Spleen (tissue), 11 donors: Measurements from ENCODE around the gene FUCA1. TPM values are rescaled to one million over a fixed set of nuclear protein-coding genes. Genes with fewer than 3 reads are reported as not detected.
"Not testable (repeated sequence)": the region's sequence is repeated elsewhere in the genome, so short reads cannot be mapped to it uniquely, and the experiment has no call there.

Source experiments
- DNase-seq: peaks from one replicate; pipeline ENCODE4 v3.0.0-alpha.2; 2020
- H3K27ac ChIP-seq, 8 donors: fragments of 200-600 bp; sonication (generic) in 7 of 8; 1 replicate in 4 of 8; 2 replicates in 4 of 8; pipeline versions ENCODE4 v1.5.0 to v1.8.0; 2016 to 2021; ENCODE audit warnings: inconsistent platforms in 4 of 8, mild to moderate bottlenecking in 4 of 8, moderate library complexity in 1 of 8
- H3K27me3 ChIP-seq, 7 donors: fragments of 200-600 bp; sonication (generic) in 6 of 7; replicated peaks in 1 of 7; 1 replicate in 4 of 7; 2 replicates in 3 of 7; pipeline versions ENCODE4 v1.5.0 to v1.8.0; 2016 to 2021; ENCODE audit warnings: inconsistent platforms in 3 of 7, mild to moderate bottlenecking in 1 of 7
- H3K36me3 ChIP-seq, 6 donors: fragments of 200-600 bp; sonication (generic) in 5 of 6; 1 replicate in 4 of 6; 2 replicates in 2 of 6; pipeline versions ENCODE4 v1.5.0 to v1.8.0; 2016 to 2021; ENCODE audit warnings: inconsistent platforms in 2 of 6
- H3K4me1 ChIP-seq, 6 donors: fragments of 200-600 bp; sonication (generic) in 5 of 6; 1 replicate in 3 of 6; 2 replicates in 3 of 6; pipeline versions ENCODE4 v1.5.0 to v1.8.0; 2016 to 2021; ENCODE audit warnings: inconsistent platforms in 3 of 6
- H3K4me3 ChIP-seq, 8 donors: fragments of 200-600 bp; sonication (generic) in 7 of 8; 1 replicate in 4 of 8; 2 replicates in 4 of 8; pipeline versions ENCODE4 v1.5.0 to v1.8.0; 2016 to 2021; ENCODE audit warnings: inconsistent platforms in 4 of 8, mild to moderate bottlenecking in 4 of 8, moderate library complexity in 2 of 8
- H3K9me3 ChIP-seq, 8 donors: fragments of 200-600 bp; sonication (generic) in 7 of 8; 1 replicate in 4 of 8; 2 replicates in 4 of 8; pipeline versions ENCODE4 v1.5.0 to v1.8.0; 2016 to 2021; ENCODE audit warnings: inconsistent platforms in 4 of 8
- CTCF ChIP-seq, 11 experiments: fragments of 200-600 bp in 7 of 11; fragments of 450-650 bp in 4 of 11; sonication (generic) in 4 of 11; IDR thresholded peaks in 8 of 11; conservative IDR thresholded peaks in 3 of 11; 1 replicate in 7 of 11; 2 replicates in 4 of 11; pipeline versions ENCODE4 v1.4.0 to v1.8.0; 2016 to 2021; ENCODE audit warnings: antibody characterized with exemption in 11 of 11, inconsistent platforms in 4 of 11, mild to moderate bottlenecking in 1 of 11
- POLR2A ChIP-seq, 3 donors: fragments of 450-650 bp; IDR thresholded peaks; one replicate each; pipeline ENCODE4 v1.5.1; 2017; ENCODE audit warnings: antibody characterized with exemption in 3 of 3, mild to moderate bottlenecking in 1 of 3
- POLR2AphosphoS5 ChIP-seq, 3 donors: sonication (generic); formaldehyde crosslinking; IDR thresholded peaks; one replicate each; pipeline ENCODE4 v1.5.1; 2017; ENCODE audit warnings: antibody characterized with exemption in 3 of 3
- WGBS, 5 donors: extraction: QIAGEN DNeasy Blood & Tissue Kit in 3 of 5; methylation state at CpG; one replicate each; pipeline versions ENCODE4 v1.1.5 to v1.1.7; 2013 to 2018; 5-methylcytosine and 5-hydroxymethylcytosine counted together
- intact Hi-C: fragments of 100-400 bp; cut with DNase I; formaldehyde crosslinking; loops from one replicate; pipeline ENCODE4 v1.15.0; 2023; ENCODE audit warnings: low total_unique reads
- polyA plus RNA-seq, 3 donors: library from polyadenylated mRNA; stranded (reverse); fragments of 200-250 nt; gene quantifications; one replicate each; pipeline ENCODE4 v1.2.1, GENCODE V29; 2013
- total RNA-seq, 7 donors: library from RNA; depleted of rRNA in 3 of 7; stranded (reverse); fragments of >200 nt in 3 of 7; fragmentation: NEBNext Ultra II Directional in 4 of 7; extraction: Animal tissue kit (Norgen Biotek cat#: 25700) in 4 of 7; gene quantifications; one replicate each; pipeline versions ENCODE4 v1.1.0 to v1.2.1, GENCODE V29; 2016 to 2021
- donor health status: healthy with polysubstance abuse.
- donor health status: DM: no; HTN: no; CAD: no; lungs with moderate emphysema.
- donor health status: DM: no; HTN: no; CAD: no.
- donor health status: Bipolar disorder and iron deficiency.
- donor health status: healthy.
- donor health status: DM: no; HTN: no; CAD: no.
- donor health status: DM: yes; HTN: yes; CAD: no.

The FUCA1 gene
- total and polyA plus RNA-seq, 10 donors, result 36.3 to 106 (median 66.2) TPM

GRCh38 chr1:23854568-23854967 lies 13.5 kb downstream of the FUCA1 start:
- WGBS, 5 donors, result 35 to 55% (median 46%) methylated on average over 2 of the region's 2 CpGs

DNA sequence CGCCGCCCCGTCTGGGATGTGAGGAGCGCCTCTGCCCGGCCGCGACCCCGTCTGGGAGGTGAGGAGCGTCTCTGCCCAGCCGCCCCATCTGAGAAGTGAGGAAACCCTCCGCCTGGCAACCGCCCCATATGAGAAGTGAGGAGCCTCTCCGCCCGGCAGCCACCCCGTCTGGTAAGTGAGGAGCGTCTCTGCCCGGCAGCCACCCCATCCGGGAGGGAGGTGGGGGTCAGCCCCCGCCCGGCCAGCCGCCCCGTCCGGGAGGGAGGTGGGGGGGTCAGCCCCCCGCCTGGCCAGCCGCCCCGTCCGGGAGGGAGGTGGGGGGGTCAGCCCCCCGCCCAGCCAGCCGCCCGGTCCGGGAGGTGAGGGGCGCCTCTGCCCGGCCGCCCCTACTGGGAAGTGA lies 15.0 kb downstream of the FUCA1 start:
- intact Hi-C loops, DNase-seq, H3K4me1 ChIP-seq, H3K9me3 ChIP-seq, H3K4me3 ChIP-seq, H3K27me3 ChIP-seq, H3K27ac ChIP-seq: not testable (repeated sequence)
- 95 to 100% (median 100%) methylated on average over 2 to 24 of the region's 34 CpGs for WGBS, 5 donors
- peaks cover 0 to 75% (median 20%) of the 10 kb centered on the region in 6 donors for H3K36me3 ChIP-seq

More at GRCh38 chr1:23854568-23854967, 13.5 kb downstream of the FUCA1 start:
- H3K36me3 ChIP-seq, result peaks cover 0 to 76% (median 31%) of the 10 kb centered on the region in 6 donors
- H3K4me1 ChIP-seq, result peaks cover 0 to 4% (median 0%) of the 10 kb centered on the region in 6 donors
- H3K27me3 ChIP-seq, result no peaks in the 10 kb centered on the region
- TF ChIP-seq CTCF (IDR thresholded peaks at IDR 0.05 in 8 of 11, conservative IDR thresholded peaks at IDR 0.05 in 3 of 11) (peak in 1 of 11 experiments; percentile 15), POLR2A (IDR thresholded peaks at IDR 0.05) (no peak)
- H3K9me3 ChIP-seq, result no peaks in the 10 kb centered on the region
- H3K27ac ChIP-seq, result no peak overlapping the region
- intact Hi-C loops, result no loop called here
- no peak for DNase-seq
- H3K4me3 ChIP-seq, result no peak overlapping the region

GRCh38 chr1:23851406-23851805 lies 16.7 kb downstream of the FUCA1 start:
- H3K4me3 ChIP-seq, intact Hi-C loops, H3K27me3 ChIP-seq, H3K4me1 ChIP-seq, DNase-seq, H3K27ac ChIP-seq: not testable (repeated sequence)
- Histone ChIP-seq H3K36me3 (peaks cover 0 to 75% (median 25%) of the 10 kb centered on the region in 6 donors), H3K9me3 (peaks cover 0 to 10% (median 8%) of the 10 kb centered on the region in 8 donors)

DNA sequence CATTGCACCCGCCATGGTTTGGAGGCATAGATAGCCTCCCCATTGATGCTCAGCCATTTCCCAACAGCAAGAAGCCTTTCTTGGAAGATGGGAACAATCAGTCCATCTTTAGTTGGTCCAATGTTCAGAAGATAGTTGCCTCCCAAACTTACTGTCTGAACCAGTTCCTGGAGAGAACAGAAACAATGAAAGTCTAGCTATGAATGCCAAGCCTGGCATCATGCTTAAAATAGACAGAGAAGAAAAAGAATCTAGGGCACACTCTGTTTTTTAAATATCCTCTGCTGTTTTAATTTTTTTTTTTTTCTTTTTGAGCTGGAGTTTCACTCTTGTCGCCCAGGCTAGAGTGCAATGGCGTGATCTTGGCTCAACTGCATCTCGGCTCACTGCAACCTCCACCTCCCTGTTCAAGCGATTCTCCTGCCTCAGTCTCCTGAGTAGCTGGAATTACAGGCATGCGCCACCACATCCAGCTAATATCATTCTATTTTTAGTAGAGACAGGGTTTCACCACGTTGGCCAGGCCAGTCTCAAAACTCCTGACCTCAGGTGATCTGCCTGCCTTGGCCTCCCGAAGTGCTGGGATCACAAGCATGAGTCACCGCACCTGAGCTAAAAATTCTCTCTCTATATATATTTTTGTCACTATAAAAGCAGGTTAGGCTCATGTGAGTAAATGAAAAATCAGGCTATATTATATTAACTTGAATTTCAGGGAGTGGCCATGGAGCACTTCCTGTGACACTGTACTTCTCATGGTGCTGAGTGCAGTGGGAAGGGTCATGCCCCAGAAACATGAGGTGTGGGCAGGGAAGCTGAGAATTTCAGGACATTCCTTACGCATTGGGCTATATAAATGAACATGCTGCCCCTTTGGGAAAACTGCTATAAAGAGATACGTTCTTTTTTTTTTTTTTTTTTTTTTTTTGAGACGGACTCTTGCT lies 19.1 kb downstream of the FUCA1 start:
- no peaks in the 10 kb centered on the region for H3K4me1 ChIP-seq
- no peak overlapping the region for H3K4me3 ChIP-seq
- H3K27ac ChIP-seq, result no peak overlapping the region
- H3K36me3 ChIP-seq, result peaks cover 2 to 83% (median 33%) of the 10 kb centered on the region in 6 donors
- H3K9me3 ChIP-seq, result peaks cover 0 to 10% (median 8%) of the 10 kb centered on the region in 8 donors
- DNase-seq, result no peak
- no peaks in the 10 kb centered on the region for H3K27me3 ChIP-seq
- 90 to 93% (median 93%) methylated on average over 11 to 12 of the region's 12 CpGs for WGBS, 5 donors
- intact Hi-C loops, result no loop called here
- no peak for TF ChIP-seq POLR2A (IDR thresholded peaks at IDR 0.05)
- TF ChIP-seq POLR2AphosphoS5 (IDR thresholded peaks at IDR 0.05), result no peak
- no peak for TF ChIP-seq CTCF (IDR thresholded peaks at IDR 0.05 in 8 of 11, conservative IDR thresholded peaks at IDR 0.05 in 3 of 11)

GRCh38 chr1:23847482-23848095 lies 20.5 kb downstream of the FUCA1 start:
- H3K27ac ChIP-seq, H3K4me1 ChIP-seq, DNase-seq, intact Hi-C loops, H3K27me3 ChIP-seq, H3K4me3 ChIP-seq: not testable (repeated sequence)
- H3K36me3 ChIP-seq, result peaks cover 2 to 83% (median 34%) of the 10 kb centered on the region in 6 donors
- H3K9me3 ChIP-seq, result peaks cover 0 to 10% (median 8%) of the 10 kb centered on the region in 8 donors
- 92 to 100% (median 100%) methylated on average over 2 of the region's 2 CpGs for WGBS, 5 donors
